Endothelial cell of umbilical vein (primary cell): Measurements from ENCODE around the gene SPACA7. TPM values are rescaled to one million over a fixed set of nuclear protein-coding genes. Genes with fewer than 3 reads are reported as not detected.

Experiments
- BruUV-seq: library from RNA; stranded (reverse); fragments of 400-500 nt; replicated peaks from 2 replicates; lab custom pipeline; 2021; lab: Mats Ljungman, UMichigan
- CTCF ChIA-PET: fragments of 300-600, 350-600 bp; sonication (Branson Sonifier 250); formaldehyde crosslinking; loops from one replicate; lab custom pipeline; 2021; ENCODE audit warnings: antibody characterized with exemption, inconsistent platforms; lab: Charles Lee
- POLR2A ChIA-PET: fragments of 300-600, 350-600 bp; sonication (Branson Sonifier 250); formaldehyde crosslinking; loops from one replicate; lab custom pipeline; 2021; ENCODE audit warnings: antibody characterized with exemption, inconsistent platforms; lab: Charles Lee
- DNase-seq: peaks from one replicate; pipeline ENCODE4 v3.0.0-alpha.2; 2011; ENCODE audit warnings: low read depth, low spot score
- FAIRE-seq: peaks from 2 replicates; lab custom pipeline; 2011; peaks lifted over from hg19 to GRCh38; lab: Jason Lieb, UNC
- H2AFZ ChIP-seq: 2 replicates; pipeline ENCODE4 v1.6.0; 2012; ENCODE audit warnings: low read depth, low read length, control low read depth, inconsistent platforms
- H3K27ac ChIP-seq: 2 replicates; pipeline ENCODE4 v1.5.1; 2011; ENCODE audit warnings: low read depth, mild to moderate bottlenecking, control low read depth, low read length, moderate library complexity; ENCODE audit not compliant: insufficient read depth
- H3K27me3 ChIP-seq, 2 experiments: 2 replicates each; pipeline versions ENCODE4 v1.6.0 to v1.6.1; 2011; ENCODE audit warnings: low read length in 2 of 2, mixed read lengths in 1 of 2; ENCODE audit not compliant: control insufficient read depth in 2 of 2, insufficient read depth in 2 of 2
- H3K36me3 ChIP-seq, 2 experiments: 2 replicates in 1 of 2; 3 replicates in 1 of 2; pipeline ENCODE4 v1.5.1; 2011; ENCODE audit warnings: low read length in 2 of 2, mild to moderate bottlenecking in 1 of 2, moderate library complexity in 1 of 2; ENCODE audit not compliant: control insufficient read depth in 2 of 2, insufficient read depth in 2 of 2; ENCODE audit errors: extremely low read depth in 1 of 2
- H3K4me1 ChIP-seq: 3 replicates; pipeline ENCODE4 v1.5.1; 2011; ENCODE audit warnings: mild to moderate bottlenecking, low read length; ENCODE audit not compliant: control insufficient read depth, insufficient read depth; ENCODE audit errors: extremely low read depth
- H3K4me2 ChIP-seq: 2 replicates; pipeline ENCODE4 v1.6.1; 2011; ENCODE audit warnings: low read length, control low read depth, mixed read lengths; ENCODE audit not compliant: insufficient read depth
- H3K4me3 ChIP-seq, 3 experiments: fragments of 200-600 bp in 1 of 3; sonication (generic), shearing (Covaris generic) in 1 of 3; replicated peaks in 1 of 3; 2 replicates each; pipeline ENCODE4 v1.5.1; 2011 to 2016; ENCODE audit warnings: control low read depth in 3 of 3, low read length in 3 of 3, mild to moderate bottlenecking in 2 of 3, inconsistent platforms in 1 of 3, low read depth in 1 of 3, moderate library complexity in 1 of 3; ENCODE audit not compliant: insufficient read depth in 1 of 3
- H3K79me2 ChIP-seq: 2 replicates; pipeline ENCODE4 v1.6.0; 2012; ENCODE audit warnings: low read length, inconsistent platforms; ENCODE audit not compliant: control insufficient read depth, insufficient read depth
- H3K9ac ChIP-seq: replicated peaks from 2 replicates; pipeline ENCODE3; 2011; ENCODE audit warnings: low read length, control low read depth; ENCODE audit not compliant: insufficient read depth; ENCODE audit errors: extremely low read depth
- H3K9me1 ChIP-seq: replicated peaks from 3 replicates; pipeline ENCODE4 v1.6.0; 2011; ENCODE audit warnings: mild to moderate bottlenecking, low read length; ENCODE audit not compliant: control insufficient read depth, insufficient read depth; ENCODE audit errors: extremely low read depth
- H3K9me3 ChIP-seq: replicated peaks from 2 replicates; pipeline ENCODE4 v1.5.1; 2012; ENCODE audit warnings: low read length, inconsistent platforms; ENCODE audit not compliant: control insufficient read depth, insufficient read depth
- H4K20me1 ChIP-seq: replicated peaks from 2 replicates; pipeline ENCODE3; 2011; ENCODE audit warnings: mild to moderate bottlenecking, low read length; ENCODE audit not compliant: control insufficient read depth, insufficient read depth; ENCODE audit errors: extremely low read depth
- EZH2 ChIP-seq: IDR thresholded peaks from 2 replicates; pipeline ENCODE4 v1.6.1; 2012; ENCODE audit warnings: borderline replicate concordance, low read depth, mild to moderate bottlenecking, moderate library complexity, low read length, inconsistent platforms; ENCODE audit not compliant: severe bottlenecking
- FOS ChIP-seq: IDR thresholded peaks from 2 replicates; pipeline ENCODE4 v1.6.1; 2011; ENCODE audit warnings: mild to moderate bottlenecking, low read length, moderate library complexity, borderline replicate concordance; ENCODE audit not compliant: insufficient read depth
- GATA2 ChIP-seq: IDR thresholded peaks from 2 replicates; pipeline ENCODE4 v1.7.0; 2011; ENCODE audit warnings: low read depth, mild to moderate bottlenecking, moderate library complexity, mixed read lengths, low read length; ENCODE audit not compliant: insufficient read length, insufficient read depth
- JUN ChIP-seq: IDR thresholded peaks from 2 replicates; pipeline ENCODE4 v1.6.1; 2011; ENCODE audit warnings: borderline replicate concordance, low read depth; ENCODE audit not compliant: insufficient read length, insufficient read depth
- POLR2A ChIP-seq: IDR thresholded peaks from 2 replicates; pipeline ENCODE4 v1.6.1; 2012; ENCODE audit warnings: low read depth, mild to moderate bottlenecking, control low read depth, low read length
- POLR2AphosphoS5 ChIP-seq: IDR thresholded peaks from 2 replicates; pipeline ENCODE4 v1.6.1; 2012; ENCODE audit warnings: low read depth, mild to moderate bottlenecking, control low read depth, low read length, moderate library complexity; ENCODE audit not compliant: insufficient read depth
- dilution Hi-C: fragments of 300-500 bp; cut with MboI; formaldehyde crosslinking; loops from one replicate; pipeline ENCODE4 v1.15.0; 2019; ENCODE audit warnings: low sequenced_read_pairs; ENCODE audit not compliant: extremely low pct_ligation_motif_present
- intact Hi-C: fragments of 100-400 bp; cut with micrococcal nuclease; formaldehyde crosslinking; loops from one replicate; pipeline ENCODE4 v1.10.0; 2022
- polyA plus RNA-seq, 4 experiments: library from polyadenylated mRNA; depleted of rRNA in 3 of 4; stranded (reverse) in 3 of 4; unstranded in 1 of 4; fragments of >200 nt; gene quantifications; 2 replicates each; pipeline versions ENCODE4 v1.2.1 to v1.2.3, GENCODE V29; 2011 to 2012; ENCODE audit warnings: missing spikeins in 1 of 4
- total RNA-seq: library from RNA; stranded (reverse); gene quantifications from 2 replicates; pipeline ENCODE4 v1.2.3, GENCODE V29; 2021
- TF ChIP-seq, protein P1 (sequence below), 2 donors: IDR thresholded peaks; 1 replicate in 1 of 2; 2 replicates in 1 of 2; pipeline ENCODE4 v1.5.1; 2011; ENCODE audit warnings: low read length in 2 of 2, mild to moderate bottlenecking in 2 of 2, moderate library complexity in 2 of 2, control low read depth in 1 of 2, inconsistent platforms in 1 of 2, low read depth in 1 of 2; ENCODE audit not compliant: insufficient read depth in 1 of 2; ENCODE audit errors: extremely low read depth in 1 of 2
- TF ChIP-seq, protein P2 (sequence below): IDR thresholded peaks from 2 replicates; pipeline ENCODE4 v1.6.1; 2011; ENCODE audit not compliant: insufficient read depth, insufficient read length

The SPACA7 gene
- total and polyA plus RNA-seq, 2 donors (not counting 3 experiments of a cell fraction or from before 2014, with no cell fraction given), result not detected

DNA sequence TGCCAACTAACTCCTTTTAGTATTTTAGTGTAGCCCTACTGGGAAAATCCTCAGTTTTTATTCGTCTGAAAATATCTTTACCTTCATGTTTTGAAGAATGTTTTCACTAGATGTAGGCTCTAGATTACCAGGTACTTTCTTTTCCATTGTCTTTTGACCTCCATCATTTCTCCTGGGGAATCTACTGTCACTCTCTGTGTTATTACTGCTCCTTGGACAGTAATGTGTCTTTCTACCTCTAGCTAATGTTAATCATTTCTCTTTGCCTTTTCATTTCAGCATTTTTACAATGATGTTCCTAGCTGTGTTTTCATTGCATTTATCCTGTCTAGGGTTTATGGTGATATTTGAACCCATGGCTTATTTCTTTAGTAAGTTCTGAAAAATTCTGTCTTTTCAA is 61.9 kb downstream of the SPACA7 start:
- Histone ChIP-seq H4K20me1 (no peaks in the 10 kb centered on the region), H3K9me3 (no peaks in the 10 kb centered on the region), H3K27me3 (no peaks in the 10 kb centered on the region), H3K79me2 (no peaks in the 10 kb centered on the region), H3K9ac (no peak overlapping the region), H3K4me3 (no peak overlapping the region), H3K4me2 (no peak overlapping the region), H3K4me1 (no peaks in the 10 kb centered on the region), H3K27ac (no peak overlapping the region), H2AFZ (no peak overlapping the region), H3K36me3 (no peaks in the 10 kb centered on the region), H3K9me1 (no peaks in the 10 kb centered on the region)
- no TSS peak for BruUV-seq
- TF ChIP-seq POLR2A, result no peak
- no peak for TF ChIP-seq FOS
- dilution Hi-C loops, result no loop called here
- intact Hi-C loops, result no loop called here
- POLR2A ChIA-PET, result no interaction called here
- no peak for DNase-seq
- CTCF ChIA-PET, result no interaction called here
- FAIRE-seq, result no peak

DNA sequence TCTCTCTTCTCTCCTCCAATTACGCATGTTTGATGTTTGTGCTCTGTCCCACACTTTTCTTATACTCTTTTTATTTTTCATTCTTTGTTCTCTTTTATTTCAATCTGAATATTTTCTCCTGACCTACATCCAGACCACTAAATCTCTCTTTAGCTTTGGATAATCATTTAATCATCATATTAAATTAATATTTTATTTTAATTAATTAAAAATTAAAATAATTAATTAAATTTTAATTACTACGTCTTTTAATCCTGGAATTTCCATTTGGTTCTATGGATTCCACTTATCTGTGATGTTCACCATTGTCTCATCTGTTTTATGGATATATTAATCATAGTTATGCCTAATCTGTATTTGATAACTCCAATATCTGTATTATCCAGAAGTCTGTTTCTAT is 62.4 kb downstream of the SPACA7 start:
- H3K9me1 ChIP-seq, result no peaks in the 10 kb centered on the region
- no peaks in the 10 kb centered on the region for H3K9me3 ChIP-seq
- POLR2A ChIA-PET, result no interaction called here
- H3K9ac ChIP-seq, result no peak overlapping the region
- H4K20me1 ChIP-seq, result no peaks in the 10 kb centered on the region
- H3K4me2 ChIP-seq, result no peak overlapping the region
- H3K27ac ChIP-seq, result no peak overlapping the region
- intact Hi-C loops (no loop called here), dilution Hi-C loops (no loop called here)
- H3K36me3 ChIP-seq, result no peaks in the 10 kb centered on the region
- no peak for TF ChIP-seq EZH2
- no peak for TF ChIP-seq POLR2A
- TF ChIP-seq POLR2AphosphoS5, result no peak
- TF ChIP-seq JUN, result no peak
- TF ChIP-seq GATA2, result no peak
- no peak for TF ChIP-seq FOS
- TF ChIP-seq, protein P1, sequence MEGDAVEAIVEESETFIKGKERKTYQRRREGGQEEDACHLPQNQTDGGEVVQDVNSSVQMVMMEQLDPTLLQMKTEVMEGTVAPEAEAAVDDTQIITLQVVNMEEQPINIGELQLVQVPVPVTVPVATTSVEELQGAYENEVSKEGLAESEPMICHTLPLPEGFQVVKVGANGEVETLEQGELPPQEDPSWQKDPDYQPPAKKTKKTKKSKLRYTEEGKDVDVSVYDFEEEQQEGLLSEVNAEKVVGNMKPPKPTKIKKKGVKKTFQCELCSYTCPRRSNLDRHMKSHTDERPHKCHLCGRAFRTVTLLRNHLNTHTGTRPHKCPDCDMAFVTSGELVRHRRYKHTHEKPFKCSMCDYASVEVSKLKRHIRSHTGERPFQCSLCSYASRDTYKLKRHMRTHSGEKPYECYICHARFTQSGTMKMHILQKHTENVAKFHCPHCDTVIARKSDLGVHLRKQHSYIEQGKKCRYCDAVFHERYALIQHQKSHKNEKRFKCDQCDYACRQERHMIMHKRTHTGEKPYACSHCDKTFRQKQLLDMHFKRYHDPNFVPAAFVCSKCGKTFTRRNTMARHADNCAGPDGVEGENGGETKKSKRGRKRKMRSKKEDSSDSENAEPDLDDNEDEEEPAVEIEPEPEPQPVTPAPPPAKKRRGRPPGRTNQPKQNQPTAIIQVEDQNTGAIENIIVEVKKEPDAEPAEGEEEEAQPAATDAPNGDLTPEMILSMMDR (IDR thresholded peaks at IDR 0.05; ENCODE audit: extremely low read depth in 1 of 2, insufficient read depth in 1 of 2, low read depth in 1 of 2, low read length in 2 of 2), result no peak
- TF ChIP-seq, protein P2, sequence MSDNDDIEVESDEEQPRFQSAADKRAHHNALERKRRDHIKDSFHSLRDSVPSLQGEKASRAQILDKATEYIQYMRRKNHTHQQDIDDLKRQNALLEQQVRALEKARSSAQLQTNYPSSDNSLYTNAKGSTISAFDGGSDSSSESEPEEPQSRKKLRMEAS, result no peak
- no peak for FAIRE-seq
- H2AFZ ChIP-seq, result no peak overlapping the region
- H3K27me3 ChIP-seq, result no peaks in the 10 kb centered on the region
- H3K4me1 ChIP-seq, result no peaks in the 10 kb centered on the region
- no peak overlapping the region for H3K4me3 ChIP-seq
- no peak for DNase-seq
- no peaks in the 10 kb centered on the region for H3K79me2 ChIP-seq
- no TSS peak for BruUV-seq
- CTCF ChIA-PET, result no interaction called here
